Measurements from ENCODE around the gene ROCK1. TPM values are rescaled to one million over a fixed set of nuclear protein-coding genes. Genes with fewer than 3 reads are reported as not detected.

The ROCK1 gene
- total RNA-seq, 1 donor from 2014 or later: 61.2 TPM

DNA sequence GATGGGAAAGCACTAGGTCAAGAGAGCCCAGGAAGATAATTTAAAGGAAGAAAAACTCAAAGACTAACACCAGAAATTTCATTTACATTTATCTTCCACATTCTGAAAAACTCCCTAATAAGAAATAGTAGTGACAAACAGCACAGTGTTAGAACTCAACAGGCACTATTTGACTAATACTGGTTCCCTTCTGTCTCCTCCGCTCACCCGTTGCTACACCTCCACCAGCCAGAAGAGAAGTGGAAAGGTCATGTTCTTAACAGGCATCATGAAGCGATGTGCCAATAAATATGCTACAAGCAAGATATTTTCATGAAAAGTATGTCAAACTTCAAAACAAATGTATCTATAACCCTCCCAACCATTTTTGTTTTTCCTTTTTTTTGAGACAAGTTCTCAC lies 5.7 kb downstream of the ROCK1 start:
- no peak for DNase-seq

DNA sequence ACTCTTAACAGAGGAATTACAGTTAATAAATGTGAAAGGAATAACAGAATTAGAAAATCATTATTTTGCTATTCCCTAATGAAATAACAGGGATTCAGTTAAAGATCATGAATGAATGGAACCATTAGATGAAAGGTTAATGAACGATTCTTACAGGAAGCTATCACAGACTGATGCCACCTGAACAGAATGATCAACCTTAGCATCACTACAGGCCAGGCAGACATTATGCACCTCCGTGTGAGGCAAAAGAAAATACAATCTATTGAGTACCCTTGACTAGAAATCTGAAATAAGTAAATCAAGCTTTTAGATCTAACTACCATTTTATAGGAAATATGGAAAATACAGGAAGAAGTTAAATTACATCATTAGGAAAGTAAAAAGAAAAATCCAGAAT lies 10.4 kb downstream of the ROCK1 start:
- DNase-seq: no peak

DNA sequence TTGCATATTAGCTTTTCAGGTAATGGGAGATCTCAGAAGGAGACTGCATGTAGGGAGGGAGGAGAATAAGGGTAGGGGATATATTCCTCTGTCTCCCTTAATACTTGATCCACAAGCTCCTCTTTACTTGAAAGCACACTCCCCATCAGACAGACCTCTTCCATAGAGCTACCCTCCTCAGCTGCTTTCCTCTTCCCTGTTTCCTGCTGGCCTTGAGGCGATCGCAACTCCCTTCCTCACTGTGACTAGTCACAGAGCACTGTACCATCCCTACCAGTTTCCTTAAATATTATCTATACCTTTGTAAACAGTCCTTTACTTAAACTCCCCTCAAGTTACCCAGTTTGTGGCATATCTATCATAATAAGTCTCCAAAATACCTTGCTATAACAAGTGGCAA lies 10.9 kb downstream of the ROCK1 start:
- DNase-seq: no peak

DNA sequence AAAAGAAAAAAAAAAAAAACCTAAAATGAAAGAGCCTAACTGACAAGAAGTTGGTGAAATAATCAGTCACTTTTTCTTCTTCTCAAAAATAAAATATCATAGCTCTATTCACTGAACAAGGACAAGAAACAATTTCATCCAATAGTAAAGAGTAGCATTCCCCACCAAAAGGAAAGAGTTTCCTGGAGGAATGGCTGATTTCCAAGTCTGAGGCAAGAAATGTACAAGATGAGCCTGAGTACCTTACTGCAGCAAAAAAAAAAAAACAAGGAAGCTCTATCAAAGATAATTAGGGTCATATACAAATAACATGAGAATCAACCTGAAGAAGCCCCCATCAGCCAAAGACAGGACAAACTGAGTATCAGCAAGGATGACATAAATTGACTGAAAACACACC lies 11.5 kb downstream of the ROCK1 start:
- no peak for DNase-seq

DNA sequence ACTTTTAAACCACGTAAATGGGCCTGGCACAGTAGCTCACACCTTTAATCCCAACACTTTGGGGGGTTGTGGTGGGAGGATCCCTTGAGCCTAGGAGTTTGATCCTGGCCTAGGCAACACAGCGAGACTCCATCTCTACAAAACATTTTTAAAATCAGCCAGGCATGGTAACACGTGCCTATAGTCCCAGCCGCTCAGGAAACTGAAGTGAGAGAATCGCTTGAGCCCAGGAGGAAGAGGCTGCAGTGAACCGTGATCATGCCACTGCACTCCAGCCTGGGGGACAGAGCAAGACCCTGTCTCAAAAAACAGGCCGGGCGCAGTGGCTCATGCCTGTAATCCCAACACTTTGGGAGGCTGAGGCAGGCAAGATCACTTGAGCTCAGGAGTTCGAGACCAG lies 12.2 kb downstream of the ROCK1 start:
- DNase-seq: no peak

DNA sequence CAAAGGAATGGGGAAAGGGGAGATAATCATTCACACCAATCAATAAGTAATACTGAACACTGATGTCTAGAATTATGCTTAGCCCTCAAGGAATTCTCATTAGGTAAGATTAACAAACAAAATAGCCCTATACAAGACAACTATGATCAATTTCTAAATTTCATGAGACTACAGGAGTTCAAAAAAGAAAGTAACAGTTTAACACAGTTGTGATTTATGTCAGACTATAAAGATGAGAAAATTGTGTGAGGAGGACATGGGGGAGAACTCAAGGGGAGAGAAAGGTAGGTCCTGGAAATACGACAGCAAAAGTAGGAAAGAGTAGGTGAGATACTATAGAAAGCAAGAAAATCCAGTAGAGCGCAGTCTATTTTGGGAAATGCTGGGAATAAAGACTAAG lies 14.9 kb downstream of the ROCK1 start:
- no peak for DNase-seq

DNA sequence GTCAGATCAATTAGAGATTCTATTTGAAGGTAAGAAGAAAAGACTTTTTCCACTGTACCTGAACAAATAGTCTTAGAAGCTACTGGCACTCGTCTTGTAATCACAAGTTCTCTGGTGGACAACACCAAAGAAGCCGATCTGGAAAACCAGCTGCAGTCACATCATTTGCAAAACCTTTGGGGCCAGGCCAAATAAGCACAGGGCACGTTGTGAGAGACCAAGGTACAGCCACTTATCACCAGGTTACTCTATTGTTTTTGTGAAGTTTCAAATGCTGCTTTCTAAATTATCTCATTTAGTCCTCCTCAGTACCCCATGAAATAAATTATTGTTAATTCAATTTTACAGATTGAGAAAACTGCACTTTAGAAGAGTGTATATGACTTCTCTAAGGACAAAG lies 18.5 kb downstream of the ROCK1 start:
- no peak for DNase-seq

DNA sequence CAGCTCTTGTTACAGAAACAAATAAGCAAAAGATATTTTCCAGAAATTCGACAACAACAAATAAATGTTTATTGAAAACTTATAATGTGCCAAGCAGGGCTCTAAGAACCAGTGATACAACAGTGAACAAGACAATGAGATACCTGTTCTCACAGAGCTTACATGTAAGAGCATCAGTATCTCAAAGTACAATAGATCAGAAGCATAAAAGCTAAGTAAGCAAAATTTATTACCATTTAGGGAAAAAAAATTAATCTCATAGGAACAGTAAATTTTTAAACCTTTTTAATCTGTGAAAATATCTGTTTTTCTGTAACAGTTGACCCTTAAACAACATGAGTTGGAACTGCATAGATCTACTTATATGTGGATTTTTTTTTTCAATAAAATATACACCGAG lies 20.9 kb downstream of the ROCK1 start:
- DNase-seq: no peak

DNA sequence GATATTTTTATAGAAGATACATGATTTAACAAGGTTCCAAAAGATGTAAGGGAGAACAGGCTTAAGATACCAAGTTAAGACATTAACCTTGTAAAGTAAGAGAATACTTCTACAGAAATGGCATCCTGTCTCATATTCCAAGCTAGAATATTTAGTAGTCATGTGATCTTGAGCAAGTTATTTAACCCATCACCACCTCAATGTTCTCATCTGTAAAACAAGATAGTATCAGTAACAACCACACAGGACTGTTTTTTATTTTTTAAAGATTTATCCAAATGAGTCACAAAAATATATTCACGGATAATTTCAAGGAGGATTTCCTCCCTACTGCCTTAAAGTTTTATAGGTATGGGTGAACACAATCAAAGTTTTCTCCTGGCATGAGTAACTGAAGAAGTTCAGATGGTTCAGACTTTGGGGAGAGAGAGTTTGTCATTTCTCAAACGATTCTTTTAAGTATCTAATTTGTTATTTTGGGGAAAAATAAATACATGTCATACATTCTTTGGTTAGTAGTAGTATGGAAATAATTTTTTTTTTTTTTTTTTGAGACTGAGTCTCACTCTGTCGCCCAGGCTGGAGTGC lies 25.9 kb downstream of the ROCK1 start:
- no peak for DNase-seq

DNA sequence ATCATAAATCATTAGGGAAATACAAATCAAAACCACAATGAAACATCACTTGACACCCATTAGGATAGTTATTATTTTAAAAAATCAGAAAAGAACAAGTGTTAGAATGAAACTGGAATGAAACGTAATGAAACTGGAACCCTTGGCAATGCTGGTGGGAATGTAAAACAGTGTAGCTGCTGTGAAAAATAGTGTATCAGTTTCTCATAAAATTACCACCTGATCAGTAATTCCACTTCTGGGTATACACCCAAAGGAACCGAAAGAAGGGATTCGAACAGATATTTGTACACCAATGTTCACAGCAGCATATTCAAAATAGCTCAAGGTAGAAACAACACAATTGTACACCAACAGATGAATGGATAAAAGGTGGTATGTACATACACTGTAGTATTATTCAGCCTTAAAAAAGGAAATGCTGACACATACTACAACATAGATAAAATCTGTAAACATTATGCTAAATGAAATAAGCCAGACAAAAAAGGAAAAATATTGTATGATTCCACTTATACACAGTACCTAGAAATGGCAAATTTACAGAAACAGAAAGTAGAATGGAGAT lies 27.0 kb downstream of the ROCK1 start:
- no peak for DNase-seq

DNA sequence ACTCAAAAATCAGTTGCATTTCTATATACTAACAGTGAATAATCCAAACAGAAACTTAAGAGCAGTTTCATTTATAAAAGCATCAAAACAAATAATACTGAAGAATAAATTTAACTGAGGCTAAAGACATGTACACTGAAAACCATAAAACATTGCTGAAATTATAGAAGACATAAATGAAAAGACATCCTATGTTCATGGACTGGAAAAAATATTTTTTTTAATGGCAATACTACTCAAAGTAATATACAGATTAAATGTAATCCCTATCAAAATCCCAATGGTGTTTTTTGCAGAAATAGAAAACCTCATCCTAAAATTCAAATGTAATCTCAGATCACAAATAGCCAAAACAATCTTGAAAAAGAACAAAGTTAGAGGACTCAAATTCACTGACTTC lies 28.6 kb downstream of the ROCK1 start:
- DNase-seq: no peak

DNA sequence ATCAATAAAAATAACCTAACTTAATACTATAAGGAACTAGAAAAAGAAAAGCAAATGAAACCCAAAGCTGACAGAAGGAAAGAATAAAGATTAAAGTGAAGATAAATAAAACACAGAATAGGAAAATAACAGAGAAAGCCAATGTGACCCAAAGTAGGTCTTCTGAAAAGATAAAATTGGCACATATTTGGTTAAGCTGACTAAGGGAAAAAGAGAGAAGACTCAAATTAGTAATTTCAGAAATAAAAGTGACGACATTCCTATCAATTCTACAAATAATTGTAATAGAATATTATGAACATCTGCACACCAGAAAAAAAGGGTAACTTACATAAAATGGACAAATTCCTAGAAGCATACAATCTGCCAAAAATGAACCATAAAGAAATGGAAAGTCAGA lies 30.2 kb downstream of the ROCK1 start:
- no peak for DNase-seq

DNA sequence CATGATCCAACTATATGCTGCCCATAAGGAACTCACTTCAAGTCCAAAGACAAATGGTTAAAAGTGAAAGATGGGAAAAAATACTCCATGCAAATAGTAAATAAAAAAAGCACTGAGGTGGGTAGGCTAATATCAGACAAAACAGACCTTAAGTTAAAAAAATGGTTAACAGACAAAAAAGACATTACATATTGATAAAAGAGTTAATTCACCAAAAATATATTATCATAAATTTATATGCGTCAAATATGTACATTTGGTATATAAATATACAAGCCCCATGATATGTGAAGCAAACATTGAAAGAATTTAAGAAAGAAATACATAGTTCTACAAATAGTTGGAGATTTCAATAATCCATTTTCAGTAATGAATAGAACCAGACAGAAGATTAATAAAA lies 31.0 kb downstream of the ROCK1 start:
- DNase-seq: no peak

DNA sequence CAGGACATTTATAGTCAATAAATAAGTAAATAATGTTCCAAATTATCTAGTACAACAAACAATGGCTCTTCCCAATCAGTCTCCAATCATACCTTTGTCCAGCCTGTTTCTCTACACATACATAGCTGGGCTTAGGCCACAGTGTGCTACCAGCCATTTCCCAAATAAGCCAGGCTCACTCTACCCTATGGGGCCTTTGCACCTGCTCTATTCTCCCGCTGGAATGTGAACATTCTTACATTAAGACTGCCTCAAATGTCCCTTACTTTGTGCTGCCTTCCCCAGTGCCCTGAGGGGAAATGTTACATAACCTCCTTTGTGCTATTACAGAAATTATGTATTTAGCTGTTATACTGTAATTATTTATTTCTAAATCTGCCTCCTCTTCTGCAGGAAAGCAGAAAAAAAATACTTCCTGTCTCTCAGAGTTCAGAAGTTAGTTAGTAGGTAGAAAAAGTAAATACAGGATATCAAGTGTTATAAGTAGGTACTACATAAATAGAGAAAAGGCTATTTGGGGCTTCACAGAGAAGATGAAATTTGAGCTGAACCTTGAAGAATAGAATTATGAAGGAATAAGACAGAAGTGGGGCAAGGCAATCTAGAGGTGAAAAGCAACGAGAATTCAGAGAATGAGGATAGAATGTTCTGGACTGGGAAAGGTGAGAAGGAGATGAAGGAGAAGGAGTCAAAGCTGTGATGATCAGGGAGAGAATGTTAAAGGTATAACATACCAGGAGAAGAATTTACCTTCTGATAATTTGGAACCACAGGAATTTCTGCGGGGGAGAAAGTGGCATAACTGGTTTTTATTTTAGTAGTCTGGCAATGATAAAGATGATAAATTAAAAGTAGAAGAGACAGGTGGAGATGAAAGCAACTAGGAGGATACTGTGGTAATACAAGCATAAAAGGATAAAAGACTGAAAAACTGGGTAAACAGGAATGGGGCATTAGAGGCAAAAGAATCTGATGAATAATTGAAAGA lies 37.0 kb downstream of the ROCK1 start:
- DNase-seq: no peak

DNA sequence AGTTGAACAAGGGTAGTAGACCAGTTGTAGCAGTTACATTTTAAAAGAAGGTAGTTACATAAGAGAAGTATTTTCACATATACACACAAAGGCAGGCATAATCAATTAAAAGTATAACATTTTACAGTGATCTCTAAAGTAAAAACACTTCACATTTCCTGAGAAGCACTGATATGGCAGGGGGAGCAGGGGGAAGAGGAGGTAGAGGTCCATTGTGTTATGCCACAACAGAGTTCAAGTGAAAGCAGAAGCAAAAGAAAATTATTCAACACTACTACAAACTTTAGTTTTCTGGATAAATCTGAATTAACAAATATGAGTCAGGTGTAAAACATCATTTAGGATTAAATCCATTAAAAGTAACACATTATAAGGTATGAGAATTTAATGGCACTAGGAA lies 38.4 kb downstream of the ROCK1 start:
- no peak for DNase-seq

DNA sequence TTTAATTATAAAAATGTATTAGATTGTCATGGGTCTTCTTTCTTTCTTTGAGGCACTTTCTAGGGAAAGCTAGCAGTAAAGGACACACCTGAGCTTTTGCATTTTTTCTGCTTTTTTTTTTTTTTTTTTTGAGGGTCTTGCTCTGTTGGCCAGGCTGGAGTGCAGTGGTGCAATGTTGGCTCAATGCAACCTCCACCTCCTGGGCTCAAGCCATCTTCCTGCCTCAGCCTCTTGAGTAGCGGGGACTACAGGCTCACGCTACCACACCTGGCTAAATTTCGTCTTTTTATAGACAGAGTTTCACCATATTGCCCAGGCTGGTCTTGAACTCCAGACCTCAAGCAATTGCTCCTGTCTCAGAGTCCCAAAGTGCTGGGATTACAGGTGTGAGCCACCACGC lies 40.5 kb downstream of the ROCK1 start:
- no peak for DNase-seq

DNA sequence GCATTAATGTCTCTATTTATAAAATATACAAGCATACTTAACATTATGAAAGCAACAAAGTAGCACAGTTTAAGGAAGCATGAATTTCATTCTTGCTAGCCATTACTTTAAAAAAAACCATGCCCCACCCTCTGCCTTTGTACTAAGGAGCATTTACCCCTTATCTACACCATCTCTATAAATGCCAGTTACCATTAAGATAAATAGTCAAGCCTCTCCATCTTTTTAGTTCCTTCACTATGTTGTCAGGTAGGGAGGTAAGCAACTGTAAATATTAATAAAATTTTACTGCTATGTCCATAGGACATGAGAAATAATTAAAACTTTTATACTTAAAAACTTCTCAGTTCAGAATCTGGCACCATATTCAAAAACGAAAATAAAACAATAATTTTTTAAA lies 42.1 kb downstream of the ROCK1 start:
- DNase-seq: no peak

DNA sequence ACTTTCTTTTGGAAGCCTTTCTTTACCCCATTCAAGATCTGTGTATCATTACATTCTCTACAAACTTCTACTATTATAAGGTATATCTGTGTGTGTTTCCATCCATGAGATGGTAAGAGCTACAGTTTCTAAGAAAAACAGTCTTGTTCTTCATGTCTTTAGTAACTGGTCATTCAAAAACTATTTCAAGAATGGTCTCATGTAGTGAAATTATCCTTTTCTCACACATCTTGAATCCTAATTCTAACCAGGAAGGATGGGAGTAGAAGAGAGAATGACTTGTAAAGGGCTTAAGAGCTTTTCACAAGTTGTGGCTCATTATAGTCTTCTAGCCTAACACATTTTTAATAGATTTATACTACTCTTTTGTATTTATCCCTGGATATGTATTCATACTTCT lies 47.3 kb downstream of the ROCK1 start:
- DNase-seq: no peak

DNA sequence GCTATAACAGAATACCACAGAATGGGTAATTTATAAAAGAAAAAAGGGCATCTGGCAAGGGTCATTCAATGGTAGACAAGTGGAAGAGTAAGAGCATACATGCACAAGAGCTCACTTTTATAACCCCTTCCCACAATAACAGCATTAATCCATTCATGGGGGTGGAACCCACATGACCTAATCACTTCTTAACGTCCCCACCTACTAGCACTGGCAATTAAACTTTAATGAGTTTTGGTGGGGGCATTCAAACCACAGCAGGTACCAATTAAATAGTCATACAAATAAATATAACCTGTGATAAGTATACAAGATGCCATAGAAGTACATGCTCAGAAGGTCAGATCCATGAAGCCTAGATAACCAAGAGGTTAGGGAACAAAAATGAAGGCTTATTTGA lies 48.6 kb downstream of the ROCK1 start:
- no peak for DNase-seq

DNA sequence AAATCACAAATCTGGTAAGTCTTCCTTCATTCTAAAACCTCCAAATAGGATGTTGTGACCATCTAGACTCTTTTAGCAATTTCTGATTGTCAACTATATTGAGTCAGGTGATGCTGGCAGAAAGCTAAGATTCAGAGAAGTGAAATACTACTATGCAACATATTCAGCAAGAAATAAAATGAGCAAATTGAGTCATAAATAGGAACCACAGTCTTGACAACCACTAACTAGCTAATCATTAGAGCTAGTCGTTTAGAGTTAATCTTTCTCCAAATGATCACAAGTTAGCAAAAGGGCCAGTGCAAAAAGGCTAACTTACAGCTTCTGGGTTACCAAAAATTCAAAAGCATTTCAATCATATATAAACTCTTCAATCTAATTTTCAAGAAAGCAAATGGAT lies 54.5 kb downstream of the ROCK1 start:
- no peak for DNase-seq

DNA sequence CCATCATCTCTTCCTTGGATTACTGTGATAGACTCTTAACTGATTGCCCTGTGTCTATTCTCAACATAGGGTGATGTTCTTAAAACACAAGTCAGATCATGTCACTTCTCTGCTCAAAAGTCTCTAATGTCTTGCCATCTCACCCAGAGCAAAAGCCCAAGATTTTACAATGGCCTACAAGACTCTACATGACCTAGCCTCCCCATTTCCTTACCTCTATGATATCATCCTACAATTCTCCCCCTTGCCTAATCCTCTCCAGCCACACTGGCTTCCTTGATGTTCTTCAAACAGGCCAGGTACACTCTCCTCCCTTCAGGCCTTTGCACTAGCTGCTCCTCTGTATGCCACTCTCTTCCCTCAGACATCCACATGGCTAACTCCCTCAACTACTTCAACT lies 55.1 kb downstream of the ROCK1 start:
- no peak for DNase-seq

DNA sequence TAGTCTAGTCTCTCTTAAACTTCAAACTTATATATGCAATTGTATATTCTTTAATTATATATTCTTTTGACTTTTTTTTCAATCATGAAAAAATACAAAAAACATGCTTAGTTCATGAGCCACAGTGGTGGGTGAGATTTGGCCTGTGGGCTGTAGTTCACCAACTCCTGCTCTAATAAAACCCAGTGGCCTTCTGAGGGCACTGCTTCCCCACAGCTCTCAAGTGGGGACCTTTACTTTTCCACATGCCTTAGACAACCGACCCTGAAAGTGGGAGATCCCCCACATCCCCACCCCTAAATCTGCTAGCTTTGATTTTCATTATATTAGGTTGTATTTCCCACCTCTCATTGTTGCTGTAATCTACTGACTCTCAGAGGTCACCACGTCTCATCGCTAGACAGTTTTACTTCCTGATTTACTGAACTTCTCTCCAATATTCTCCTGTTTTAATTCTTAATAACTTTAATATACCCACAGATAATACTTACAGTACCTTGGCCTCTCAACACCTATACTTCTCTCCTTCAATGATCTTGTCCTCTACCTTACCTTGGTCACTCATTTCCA lies 57.3 kb downstream of the ROCK1 start:
- no peak for DNase-seq

DNA sequence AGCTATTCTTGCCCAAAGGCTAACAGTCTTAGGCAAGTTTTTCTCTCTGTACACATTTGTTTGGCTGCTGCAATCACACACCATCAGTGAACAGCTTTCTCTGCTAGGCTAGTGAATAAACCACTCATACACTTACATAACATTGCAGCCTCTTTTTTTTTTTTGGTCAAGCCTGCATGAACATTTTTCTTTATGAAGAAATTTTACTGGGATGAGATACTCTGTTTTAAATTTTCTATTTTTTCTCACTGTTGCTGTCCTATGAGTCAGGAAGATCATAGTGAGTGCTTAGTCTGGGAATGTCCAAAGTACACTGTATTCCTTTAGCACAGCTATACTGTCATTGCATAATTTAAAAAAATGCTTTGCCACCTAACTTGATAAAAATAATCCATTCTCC lies 58.5 kb downstream of the ROCK1 start:
- DNase-seq: no peak

All from tongue (tissue), 2 donors.